Kidney epithelial cell (primary cell): ENCODE data around the gene HYLS1. TPM values are rescaled to one million over a fixed set of nuclear protein-coding genes. Genes with fewer than 3 reads are reported as not detected.

Source experiments
- DNase-seq: peaks from one replicate; pipeline ENCODE4 v3.0.0-alpha.2; 2010; ENCODE audit warnings: low read depth
- H3K27me3 ChIP-seq: 2 replicates; pipeline ENCODE4 v1.6.0; 2011; ENCODE audit warnings: low read length; ENCODE audit not compliant: control insufficient read depth, insufficient read depth
- H3K36me3 ChIP-seq: 2 replicates; pipeline ENCODE4 v1.5.1; 2011; ENCODE audit warnings: low read length; ENCODE audit not compliant: control insufficient read depth, insufficient read depth
- H3K4me3 ChIP-seq: 2 replicates; pipeline ENCODE4 v1.5.1; 2011; ENCODE audit warnings: low read depth, mild to moderate bottlenecking, control low read depth, low read length
- CTCF ChIP-seq: IDR thresholded peaks from 2 replicates; pipeline ENCODE4 v1.5.1; 2011; ENCODE audit warnings: mild to moderate bottlenecking, moderate library complexity, low read length, control low read depth, inconsistent platforms; ENCODE audit not compliant: insufficient read depth, poor library complexity, severe bottlenecking
- total RNA-seq: library from RNA; depleted of rRNA; stranded (reverse); fragments of >200 nt; gene quantifications from 2 replicates; pipeline ENCODE4 v1.2.3, GENCODE V29; 2015

The HYLS1 gene
- total RNA-seq, 1 donor from 2014 or later: 3.6 TPM

GRCh38 chr11:125916683-125917347 lies 29.3 kb downstream of the HYLS1 start:
- DNase-seq: no peak
- Histone ChIP-seq H3K36me3 (no peaks in the 10 kb centered on the region), H3K4me3 (no peak overlapping the region), H3K27me3 (peaks cover 4% of the 10 kb centered on the region)
- no peak for TF ChIP-seq CTCF

- no peak for DNase-seq
- Histone ChIP-seq H3K27me3 (peaks cover 9% of the 10 kb centered on the region), H3K36me3 (no peaks in the 10 kb centered on the region), H3K4me3 (no peak overlapping the region)
- no peak for TF ChIP-seq CTCF
Observed at GRCh38 chr11:125918140-125918840, 30.8 kb downstream of the HYLS1 start.

- Histone ChIP-seq H3K4me3 (no peak overlapping the region), H3K36me3 (no peaks in the 10 kb centered on the region), H3K27me3 (peaks cover 9% of the 10 kb centered on the region)
- DNase-seq: no peak
- TF ChIP-seq CTCF: no peak
Observed at GRCh38 chr11:125921042-125921441, 33.6 kb downstream of the HYLS1 start.

- no peak overlapping the region for H3K4me3 ChIP-seq
- no peak for DNase-seq
Observed at GRCh38 chr11:125922156-125922555, 34.7 kb downstream of the HYLS1 start.

GRCh38 chr11:125923012-125923579 lies 35.6 kb downstream of the HYLS1 start:
- TF ChIP-seq CTCF: peak; percentile 81
- Histone ChIP-seq H3K27me3 (peaks cover 4% of the 10 kb centered on the region), H3K4me3 (no peak overlapping the region), H3K36me3 (no peaks in the 10 kb centered on the region)
- peak; percentile 28 for DNase-seq

More at GRCh38 chr11:125922156-125922555, 34.7 kb downstream of the HYLS1 start:
- Histone ChIP-seq H3K36me3 (no peaks in the 10 kb centered on the region), H3K27me3 (peaks cover 4% of the 10 kb centered on the region)
- no peak for TF ChIP-seq CTCF

- no peak for TF ChIP-seq CTCF
- Histone ChIP-seq H3K36me3 (no peaks in the 10 kb centered on the region), H3K27me3 (peaks cover 4% of the 10 kb centered on the region), H3K4me3 (no peak overlapping the region)
- no peak for DNase-seq
Observed at GRCh38 chr11:125923633-125924032, 36.2 kb downstream of the HYLS1 start.
